K562 (cell line): ENCODE measurements around the gene SLC15A1. TPM values are rescaled to one million over a fixed set of nuclear protein-coding genes. Genes with fewer than 3 reads are reported as not detected.

Experiments used
- ATAC-seq: fragments of 200-7000 bp; cut with Tn5 transposase; 3 replicates; pipeline ENCODE4 v1.9.1; 2020; ENCODE audit warnings: moderate library complexity
- BruUV-seq: library from RNA; stranded (reverse); fragments of 400-500 nt; replicated peaks from 2 replicates; lab custom pipeline; 2021; lab: Mats Ljungman, UMichigan
- CTCF ChIA-PET: fragments of 300-600 bp; formaldehyde crosslinking; extraction: SDS; loops from one replicate; lab custom pipeline; 2021; ENCODE audit warnings: low intra/inter-chr PET ratio; lab: Yijun Ruan, JAX
- POLR2A ChIA-PET: fragments of 300-600, 350-650 bp; sonication (Branson Sonifier 250); formaldehyde crosslinking; extraction: SDS; loops from one replicate; lab custom pipeline; 2021; ENCODE audit warnings: antibody characterized with exemption, inconsistent platforms; lab: Yijun Ruan, JAX
- DNase-seq, 4 experiments: peaks; one replicate each; pipeline versions ENCODE4 v3.0.0 to v3.0.0-alpha.2; 2011 to 2018; ENCODE audit warnings: low spot score in 3 of 4, mixed read lengths in 3 of 4; ENCODE audit errors: extremely low read depth in 1 of 4
- FAIRE-seq: peaks from 2 replicates; lab custom pipeline; 2011; peaks lifted over from hg19 to GRCh38; lab: Jason Lieb, UNC
- H2AFZ ChIP-seq: 2 replicates; pipeline ENCODE4 v1.6.0; 2011; ENCODE audit warnings: low read depth, low read length, control low read depth, inconsistent platforms
- H3K27ac ChIP-seq: fragments of 200-600 bp; 3 replicates; pipeline ENCODE4 v1.8.0; 2011; ENCODE audit warnings: low read depth, mild to moderate bottlenecking, control low read depth, inconsistent platforms, low read length, moderate library complexity, mixed read lengths; ENCODE audit errors: extremely low read depth
- H3K27me3 ChIP-seq, 2 experiments: fragments of 300-600 bp in 1 of 2; 2 replicates in 1 of 2; 3 replicates in 1 of 2; pipeline versions ENCODE4 v1.6.0 to v1.8.0; 2011; ENCODE audit warnings: inconsistent platforms in 2 of 2, low read length in 2 of 2, mild to moderate bottlenecking in 1 of 2, mixed read lengths in 1 of 2, moderate library complexity in 1 of 2; ENCODE audit not compliant: control insufficient read depth in 2 of 2, insufficient read depth in 2 of 2
- H3K36me3 ChIP-seq: fragments of 300-600 bp; 3 replicates; pipeline ENCODE4 v1.8.0; 2011; ENCODE audit warnings: mild to moderate bottlenecking, low read length, inconsistent platforms; ENCODE audit not compliant: control insufficient read depth, insufficient read depth
- H3K4me1 ChIP-seq, 2 experiments: fragments of 200-600 bp in 1 of 2; replicated peaks in 1 of 2; 2 replicates in 1 of 2; 3 replicates in 1 of 2; pipeline versions ENCODE4 v1.5.1 to v1.8.0; 2011; ENCODE audit warnings: inconsistent platforms in 2 of 2, low read length in 2 of 2, mild to moderate bottlenecking in 1 of 2, mixed read lengths in 1 of 2, moderate library complexity in 1 of 2; ENCODE audit not compliant: control insufficient read depth in 2 of 2, insufficient read depth in 2 of 2
- H3K4me2 ChIP-seq: 2 replicates; pipeline ENCODE4 v1.6.1; 2011; ENCODE audit warnings: low read length, control low read depth, inconsistent platforms, mixed read lengths; ENCODE audit not compliant: insufficient read depth
- H3K4me3 ChIP-seq: fragments of 200-600 bp; sonication (generic), shearing (Covaris generic); 2 replicates; pipeline ENCODE4 v1.5.1; 2016; ENCODE audit warnings: control low read depth, inconsistent platforms
- H3K79me2 ChIP-seq: fragments of 200-600 bp; 3 replicates; pipeline ENCODE4 v1.8.0; 2011; ENCODE audit warnings: low read length, inconsistent platforms; ENCODE audit not compliant: control insufficient read depth, insufficient read depth
- H3K9ac ChIP-seq, 2 experiments: 2 replicates each; pipeline versions ENCODE4 v1.6.0 to v1.6.1; 2011; ENCODE audit warnings: low read depth in 2 of 2, low read length in 2 of 2, control low read depth in 1 of 2, inconsistent platforms in 1 of 2, mild to moderate bottlenecking in 1 of 2, mixed read lengths in 1 of 2; ENCODE audit not compliant: insufficient read depth in 1 of 2
- H3K9me1 ChIP-seq: one replicate; pipeline ENCODE4 v1.6.0; 2011; ENCODE audit warnings: inconsistent platforms, mild to moderate bottlenecking, low read length, moderate library complexity; ENCODE audit not compliant: control insufficient read depth, insufficient read depth
- H3K9me3 ChIP-seq: replicated peaks from 2 replicates; pipeline ENCODE4 v1.5.1; 2011; ENCODE audit warnings: low read depth, low read length, inconsistent platforms; ENCODE audit not compliant: control insufficient read depth, insufficient read depth
- H4K20me1 ChIP-seq: replicated peaks from 2 replicates; pipeline ENCODE4 v1.6.1; 2011; ENCODE audit warnings: low read length, inconsistent platforms, mixed read lengths; ENCODE audit not compliant: control insufficient read depth, insufficient read depth
- CSDE1 ChIP-seq, 2 experiments: fragments of 450-650 bp; IDR thresholded peaks; 2 replicates each; pipeline ENCODE4 v1.6.1; 2016; ENCODE audit warnings: mild to moderate bottlenecking in 1 of 2
- PYGO2 ChIP-seq: fragments of 450-650 bp; IDR thresholded peaks from 2 replicates; pipeline ENCODE4 v1.6.1; 2016; ENCODE audit warnings: mild to moderate bottlenecking, missing genetic modification characterization, moderate library complexity, missing compliant biosample characterization
- RERE ChIP-seq: sonication (generic); formaldehyde crosslinking; IDR thresholded peaks from 2 replicates; pipeline ENCODE4 v1.8.0; 2023; ENCODE audit warnings: missing genetic modification reagents, mild to moderate bottlenecking, borderline replicate concordance
- SREBF2 ChIP-seq: sonication (generic); formaldehyde crosslinking; IDR thresholded peaks from 2 replicates; pipeline ENCODE4 v1.4.0; 2020; ENCODE audit warnings: mild to moderate bottlenecking, missing genetic modification reagents
- ZFP30 ChIP-seq: fragments of 250-450 bp; sonication (Bioruptor Pico); IDR thresholded peaks from 2 replicates; pipeline ENCODE4 v1.8.0; 2022; ENCODE audit warnings: moderate library complexity, mild to moderate bottlenecking, inconsistent platforms, borderline replicate concordance
- ZNF263 ChIP-seq: sonication (generic); formaldehyde crosslinking; IDR thresholded peaks from 2 replicates; pipeline ENCODE4 v1.8.0; 2022; ENCODE audit warnings: mild to moderate bottlenecking, missing genetic modification reagents, borderline replicate concordance
- ZNF395 ChIP-seq: fragments of 200-800 bp; sonication (Bioruptor generic); IDR thresholded peaks from 2 replicates; pipeline ENCODE4 v1.6.1; 2017; ENCODE audit warnings: missing genetic modification characterization, missing compliant biosample characterization
- WGBS: fragments of 100-300 bp; shearing (Covaris generic); methylation state at CpG from one replicate; pipeline ENCODE4 v1.1.6; 2016; ENCODE audit warnings: low coverage, mixed read lengths; ENCODE audit not compliant: insufficient coverage; ENCODE audit errors: missing lambda C conversion rate; 5-methylcytosine and 5-hydroxymethylcytosine counted together
- in situ Hi-C: fragments of 300-500 bp; cut with MboI; formaldehyde crosslinking; loops from 4 replicates; pipeline ENCODE4 v1.15.0; 2018; ENCODE audit warnings: inconsistent platforms, mixed read lengths
- intact Hi-C: fragments of 100-400 bp; cut with micrococcal nuclease; formaldehyde crosslinking; loops from 2 replicates; pipeline ENCODE4 v1.14.2; 2022
- polyA plus RNA-seq, 8 experiments: library from polyadenylated mRNA; depleted of rRNA in 4 of 8; stranded (reverse) in 5 of 8; unstranded in 3 of 8; fragments of >200 nt; fragmentation: Nextera tagmentation in 2 of 8; fragmentation: Illumina TruSeq in 1 of 8; extraction: Ambion mirVana in 2 of 8; extraction: Trizol in 1 of 8; gene quantifications; 2 replicates each; pipeline versions ENCODE4 v1.2.1 to v1.2.3, GENCODE V29; 2011 to 2014; ENCODE audit warnings: inconsistent platforms in 1 of 8, missing spikeins in 1 of 8
- total RNA-seq, 7 experiments: library from RNA; depleted of rRNA in 6 of 7; stranded (reverse); fragments of >200 nt in 6 of 7; fragmentation: Illumina TruSeq in 2 of 7; extraction: Trizol in 2 of 7; gene quantifications; 2 replicates each; pipeline versions ENCODE4 v1.2.1 to v1.2.3, GENCODE V29; 2011 to 2021; ENCODE audit warnings: low replicate concordance in 1 of 7
- TF ChIP-seq, protein P1 (sequence below): fragments of 450-650 bp; formaldehyde crosslinking; IDR thresholded peaks from 2 replicates; pipeline ENCODE4 v1.4.0; 2022; ENCODE audit warnings: missing genetic modification characterization
- TF ChIP-seq, protein P2 (sequence below): fragments of 450-650 bp; IDR thresholded peaks from one replicate; pipeline ENCODE4 v1.6.1; 2018; ENCODE audit warnings: mild to moderate bottlenecking, moderate library complexity; ENCODE audit not compliant: partially characterized antibody

The SLC15A1 gene
- total and polyA plus RNA-seq, 9 of the 15 experiments (the other 6 are each of a cell fraction or from before 2014, with no cell fraction given), result not detected

GRCh38 chr13:98751861-98752466, 508 bp downstream of the SLC15A1 start (continued):
- TF ChIP-seq, protein P1, sequence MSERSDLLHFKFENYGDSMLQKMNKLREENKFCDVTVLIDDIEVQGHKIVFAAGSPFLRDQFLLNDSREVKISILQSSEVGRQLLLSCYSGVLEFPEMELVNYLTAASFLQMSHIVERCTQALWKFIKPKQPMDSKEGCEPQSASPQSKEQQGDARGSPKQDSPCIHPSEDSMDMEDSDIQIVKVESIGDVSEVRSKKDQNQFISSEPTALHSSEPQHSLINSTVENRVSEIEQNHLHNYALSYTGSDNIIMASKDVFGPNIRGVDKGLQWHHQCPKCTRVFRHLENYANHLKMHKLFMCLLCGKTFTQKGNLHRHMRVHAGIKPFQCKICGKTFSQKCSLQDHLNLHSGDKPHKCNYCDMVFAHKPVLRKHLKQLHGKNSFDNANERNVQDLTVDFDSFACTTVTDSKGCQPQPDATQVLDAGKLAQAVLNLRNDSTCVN, result no peak
- no peak for TF ChIP-seq CSDE1 (IDR thresholded peaks at IDR 0.05)
- TF ChIP-seq, all 486 proteins: peak for 0

GRCh38 chr13:98751367-98751782, 1.1 kb downstream of the SLC15A1 start:
- no peak for ATAC-seq
- WGBS, result 10% methylated on average over 6 of the region's 8 CpGs
- H3K9ac ChIP-seq, result no peak overlapping the region
- no peak for TF ChIP-seq PYGO2 (tag)
- no peak for TF ChIP-seq ZNF263 (CRISPR knock-in tag)
- no peak for TF ChIP-seq RERE (CRISPR knock-in tag)
- no peak for TF ChIP-seq ZFP30 (CRISPR knock-in tag)
- TF ChIP-seq SREBF2 (CRISPR knock-in tag), result no peak
- TF ChIP-seq, protein P2, sequence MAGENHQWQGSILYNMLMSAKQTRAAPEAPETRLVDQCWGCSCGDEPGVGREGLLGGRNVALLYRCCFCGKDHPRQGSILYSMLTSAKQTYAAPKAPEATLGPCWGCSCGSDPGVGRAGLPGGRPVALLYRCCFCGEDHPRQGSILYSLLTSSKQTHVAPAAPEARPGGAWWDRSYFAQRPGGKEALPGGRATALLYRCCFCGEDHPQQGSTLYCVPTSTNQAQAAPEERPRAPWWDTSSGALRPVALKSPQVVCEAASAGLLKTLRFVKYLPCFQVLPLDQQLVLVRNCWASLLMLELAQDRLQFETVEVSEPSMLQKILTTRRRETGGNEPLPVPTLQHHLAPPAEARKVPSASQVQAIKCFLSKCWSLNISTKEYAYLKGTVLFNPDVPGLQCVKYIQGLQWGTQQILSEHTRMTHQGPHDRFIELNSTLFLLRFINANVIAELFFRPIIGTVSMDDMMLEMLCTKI, result no peak
- TF ChIP-seq ZNF395, result no peak

More at GRCh38 chr13:98751367-98751782, 1.1 kb downstream of the SLC15A1 start:
- Histone ChIP-seq H3K4me2 (no peak overlapping the region), H3K27ac (no peak overlapping the region), H3K27me3 (peaks cover 4 to 58% of the 10 kb centered on the region in 2 experiments), H4K20me1 (no peaks in the 10 kb centered on the region), H3K36me3 (no peaks in the 10 kb centered on the region), H3K4me1 (peaks cover 0 to 4% of the 10 kb centered on the region in 2 experiments; a peak in 1 of 5 replicates), H3K79me2 (no peaks in the 10 kb centered on the region), H3K4me3 (no peak overlapping the region), H3K9me1 (no peaks in the 10 kb centered on the region), H2AFZ (no peak overlapping the region), H3K9me3 (no peaks in the 10 kb centered on the region)
- FAIRE-seq, result no peak
- in situ Hi-C loops (no loop called here), intact Hi-C loops (no loop called here)
- ChIA-PET POLR2A (no interaction called here), CTCF (no interaction called here)
- BruUV-seq, result no TSS peak
- DNase-seq, result no peak
